GM19438 (cell line): Measurements from ENCODE around the gene EGLN3.
"Not testable (repeated sequence)": the region's sequence is repeated elsewhere in the genome, so short reads cannot be mapped to it uniquely, and the experiment has no call there.

Experiments
- ATAC-seq: cut with Tn5 transposase; IDR thresholded peaks from one replicate; pipeline ENCODE4 v1.9.1; 2021; ENCODE audit warnings: low read depth; ENCODE audit not compliant: unreplicated experiment

The EGLN3 gene

DNA sequence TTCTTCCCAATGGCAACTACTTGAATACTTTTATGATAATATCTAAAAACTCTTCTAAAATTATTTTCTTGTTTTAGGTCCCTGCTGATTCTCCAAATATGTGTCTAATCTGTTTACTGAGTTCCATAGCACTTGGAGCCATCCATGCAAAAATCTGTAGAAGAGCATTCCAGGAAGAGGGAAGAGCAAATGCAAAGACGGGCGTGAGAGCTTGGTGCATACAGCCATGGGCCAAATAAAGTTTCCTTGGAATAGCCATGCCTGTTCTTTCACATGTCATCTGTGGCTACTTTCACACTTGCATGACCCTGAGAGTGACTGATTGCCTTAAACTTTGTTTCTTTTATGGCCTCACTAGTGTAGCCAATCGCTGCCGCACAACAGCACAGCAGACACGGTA, 13.0 kb upstream of the EGLN3 start:
- no peak for ATAC-seq

DNA sequence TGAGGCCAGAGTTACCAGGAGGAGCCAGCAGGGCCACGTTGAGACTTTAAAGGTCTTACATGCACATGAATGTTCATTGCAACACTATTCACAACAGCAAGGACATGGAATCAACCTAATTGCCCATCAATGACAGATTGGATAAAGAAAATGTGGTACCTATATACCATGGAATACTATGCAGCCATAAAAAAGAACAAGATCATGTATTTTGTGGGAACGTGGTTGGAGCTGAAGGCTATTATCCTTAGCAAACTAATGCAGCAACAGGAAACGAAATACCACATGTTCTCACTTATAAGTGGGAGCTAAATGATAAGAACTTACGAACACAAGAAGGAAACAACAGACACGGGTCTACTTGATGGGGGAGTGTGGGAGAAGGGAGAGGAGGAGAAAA, 11.6 kb upstream of the EGLN3 start:
- ATAC-seq, result not testable (repeated sequence)

DNA sequence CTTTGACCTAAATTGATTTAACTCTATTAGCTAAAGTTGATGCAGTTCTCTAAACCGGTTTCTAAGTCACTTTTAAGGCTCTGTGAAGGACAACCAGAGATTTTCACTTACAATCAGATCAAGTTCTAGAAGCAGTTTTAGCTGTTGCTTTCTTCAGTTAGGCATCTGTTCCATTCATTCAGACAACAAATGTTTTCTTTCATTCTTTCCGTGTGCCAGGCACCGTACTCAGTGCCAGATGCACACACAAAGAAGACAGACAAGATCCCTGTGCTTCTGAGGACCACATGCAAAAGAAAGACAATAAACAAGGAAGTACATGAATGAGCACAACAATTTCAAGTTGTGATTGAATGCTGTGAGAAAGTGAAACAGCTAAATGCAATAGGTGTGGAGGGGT, 11.1 kb upstream of the EGLN3 start:
- ATAC-seq, result no peak

DNA sequence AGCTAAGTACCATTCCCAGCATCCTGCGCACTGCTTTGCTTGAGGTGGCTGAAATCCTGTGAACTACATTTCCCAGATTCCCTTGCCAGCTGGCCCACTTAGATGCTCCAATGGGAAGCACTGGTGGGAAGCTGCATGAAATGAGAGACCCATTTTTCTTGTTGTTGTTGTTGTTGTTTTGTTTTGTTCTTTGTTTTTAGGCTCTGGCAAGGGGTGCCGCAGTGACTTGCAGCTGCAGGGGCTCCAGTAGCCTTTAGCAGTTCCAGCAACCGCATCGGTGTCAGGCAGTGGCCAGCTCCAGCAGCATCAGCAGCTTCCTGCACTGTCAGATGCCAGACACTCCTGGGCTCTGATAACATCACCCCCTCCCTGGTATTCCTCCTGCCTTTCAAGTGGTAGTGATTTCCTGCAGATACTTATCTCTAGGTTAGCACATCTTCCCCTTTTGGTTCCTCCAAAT, 8.8 kb upstream of the EGLN3 start:
- ATAC-seq, result no peak

DNA sequence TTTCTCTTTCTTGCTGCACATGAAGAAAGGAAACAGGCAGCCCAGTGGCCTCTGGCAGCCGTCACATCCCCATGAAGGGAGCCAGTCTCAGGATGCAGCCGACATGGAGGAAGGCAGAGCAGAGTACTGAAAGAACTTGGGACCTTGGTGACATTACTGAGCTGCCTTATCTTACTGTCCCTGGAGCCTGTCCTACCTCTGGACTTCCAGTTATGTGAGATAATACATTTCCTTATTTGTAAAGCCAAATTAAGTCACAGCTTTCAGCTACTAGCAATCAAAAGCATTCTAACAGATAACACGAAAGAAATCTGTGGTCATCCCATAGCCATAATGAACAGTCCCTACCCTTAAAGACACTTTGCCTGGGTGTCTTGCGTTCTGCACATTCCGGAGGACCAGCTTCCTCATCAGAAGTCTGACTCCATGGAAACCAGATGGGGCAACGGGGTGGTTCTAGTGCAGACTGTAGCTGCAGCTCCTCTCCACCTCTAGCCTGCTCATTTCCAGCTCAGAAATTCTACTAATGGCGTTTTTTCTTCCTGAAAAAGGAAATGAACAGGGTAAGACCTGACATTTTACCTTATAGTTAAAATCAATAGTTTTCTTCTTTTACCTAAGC, 7.8 kb upstream of the EGLN3 start:
- ATAC-seq, result no peak

DNA sequence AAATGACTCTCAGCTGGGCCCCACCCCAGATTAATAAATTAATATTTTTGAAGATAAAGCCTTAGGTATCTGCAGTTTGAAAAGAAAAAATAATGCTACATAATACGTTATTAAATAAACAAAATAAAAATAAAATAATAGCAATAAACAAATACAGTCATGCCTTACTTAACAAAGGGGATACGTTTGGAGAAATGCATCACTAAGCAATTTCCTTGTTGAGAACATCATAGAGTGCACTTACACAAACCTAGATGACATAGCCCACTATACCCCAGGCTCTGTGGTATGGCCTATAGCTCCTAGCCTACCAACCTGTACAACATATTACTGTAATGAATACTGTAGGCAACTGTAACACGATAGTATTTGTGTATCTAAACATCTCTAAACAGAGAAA, 7.1 kb upstream of the EGLN3 start:
- no peak for ATAC-seq

DNA sequence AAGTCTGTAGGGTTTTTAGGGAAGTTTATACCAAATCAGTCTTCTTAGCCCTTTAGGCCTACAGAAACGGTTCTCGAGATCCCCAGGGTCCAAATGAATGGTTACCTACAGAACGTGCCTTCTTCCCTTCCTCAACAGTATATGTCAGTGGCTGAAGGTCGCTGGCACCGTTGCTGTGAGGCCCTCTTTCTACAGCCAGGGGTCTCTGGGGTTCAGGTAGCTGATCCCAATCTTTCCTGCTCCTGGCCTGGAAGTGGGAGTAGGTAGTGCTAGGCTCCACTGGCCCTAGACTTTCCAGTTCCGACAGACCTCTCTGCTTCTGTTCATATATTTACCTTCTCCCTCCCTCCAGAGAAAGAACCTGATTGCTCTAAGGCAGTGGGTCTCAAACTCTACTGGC, 6.4 kb upstream of the EGLN3 start:
- ATAC-seq, result no peak

DNA sequence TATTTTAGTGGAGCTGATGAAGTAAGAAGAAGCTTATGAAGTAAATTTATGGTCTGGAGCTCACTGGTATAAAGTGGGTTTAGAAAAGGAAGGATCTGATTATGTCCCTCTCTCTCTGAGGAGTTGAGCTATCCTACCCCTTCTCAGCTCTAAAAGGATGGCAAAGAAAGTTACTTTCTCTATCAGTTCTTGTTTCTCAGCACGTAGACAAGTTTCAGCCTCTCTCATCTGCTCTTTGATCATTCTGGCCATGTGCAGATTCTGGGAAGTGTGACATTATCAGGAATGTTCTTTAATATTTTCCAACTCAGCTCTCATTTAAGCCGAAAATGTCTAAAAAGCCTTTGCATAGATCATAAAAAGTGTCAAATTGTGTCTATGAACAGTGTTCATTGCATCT, 5.8 kb upstream of the EGLN3 start:
- peak; percentile 65 for ATAC-seq

DNA sequence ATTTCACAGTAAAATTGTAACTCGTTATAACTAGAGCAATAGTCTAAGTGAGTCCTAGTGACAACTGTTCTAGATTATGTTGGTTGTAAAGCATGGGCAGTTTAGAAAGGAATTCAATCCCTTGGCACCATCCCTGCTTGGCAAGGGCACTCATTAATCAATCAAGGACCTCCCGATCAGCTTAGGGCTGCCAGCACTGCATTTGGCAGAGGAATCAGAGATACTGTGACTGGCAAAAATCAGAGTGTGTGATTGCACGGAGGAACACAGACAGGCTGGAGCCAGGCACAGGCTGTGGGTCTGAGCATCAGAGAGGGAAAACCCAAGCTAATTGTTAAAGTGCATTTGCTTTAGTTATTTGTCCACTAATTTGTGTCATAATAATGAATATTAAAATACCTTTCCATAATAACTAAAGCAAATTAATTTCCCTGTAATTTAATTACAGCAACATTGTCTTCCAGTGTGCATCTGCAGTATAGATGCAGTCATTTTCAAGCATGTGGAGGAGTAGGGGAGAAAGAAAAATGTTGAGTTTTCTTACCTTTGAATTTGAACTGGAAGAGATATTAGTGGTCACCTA, 3.2 kb upstream of the EGLN3 start:
- ATAC-seq, result no peak

DNA sequence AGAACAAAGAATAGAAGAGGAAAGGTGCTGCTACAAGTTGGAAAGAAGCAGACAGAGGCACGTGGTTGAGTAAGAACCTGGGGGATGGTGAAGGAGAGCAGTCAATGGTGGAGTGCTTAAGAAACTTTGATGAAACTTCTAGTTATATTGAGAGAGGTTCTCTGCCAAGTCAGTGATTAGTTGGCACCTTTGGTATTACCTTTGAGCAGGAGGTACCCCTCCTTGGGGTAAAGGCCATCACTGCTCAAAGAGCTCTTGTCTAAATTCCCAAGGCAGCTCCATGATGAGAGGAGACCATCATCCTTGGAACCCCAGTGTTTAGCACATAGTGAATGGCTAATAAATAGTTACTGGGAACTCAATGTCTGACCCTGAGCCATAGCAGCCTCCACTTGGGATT, 1.7 kb upstream of the EGLN3 start:
- ATAC-seq, result no peak

DNA sequence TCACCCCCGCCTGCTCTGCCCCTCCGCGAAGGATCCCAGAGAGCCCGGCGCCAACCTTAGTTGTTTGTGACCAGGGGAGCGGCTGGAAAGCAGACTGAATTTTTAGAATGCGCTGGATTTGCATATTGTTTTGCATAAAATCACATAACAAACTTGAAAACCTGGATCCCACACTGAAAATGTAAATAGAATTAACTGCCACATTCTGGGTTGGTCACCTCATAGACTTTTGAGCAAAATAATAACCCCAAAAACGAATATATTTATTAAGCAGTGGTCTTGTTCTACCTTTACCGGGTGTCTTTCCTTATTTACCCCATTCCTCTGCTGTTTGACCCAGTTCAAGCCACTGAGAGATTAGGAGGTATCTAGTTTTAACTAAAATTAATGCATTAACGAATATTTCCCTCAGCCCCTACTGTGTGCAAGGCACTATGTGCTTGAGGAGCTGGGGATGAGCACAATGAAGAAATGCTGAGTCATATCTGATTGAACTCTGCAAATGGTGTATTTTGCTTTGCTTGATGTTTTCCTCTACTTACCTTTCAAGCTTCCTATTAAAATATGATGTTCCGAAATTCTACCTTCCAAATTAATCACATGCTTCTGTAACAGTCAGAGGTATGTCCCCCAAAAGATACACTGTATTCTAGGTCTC, 438 bp upstream of the EGLN3 start:
- ATAC-seq, result no peak

DNA sequence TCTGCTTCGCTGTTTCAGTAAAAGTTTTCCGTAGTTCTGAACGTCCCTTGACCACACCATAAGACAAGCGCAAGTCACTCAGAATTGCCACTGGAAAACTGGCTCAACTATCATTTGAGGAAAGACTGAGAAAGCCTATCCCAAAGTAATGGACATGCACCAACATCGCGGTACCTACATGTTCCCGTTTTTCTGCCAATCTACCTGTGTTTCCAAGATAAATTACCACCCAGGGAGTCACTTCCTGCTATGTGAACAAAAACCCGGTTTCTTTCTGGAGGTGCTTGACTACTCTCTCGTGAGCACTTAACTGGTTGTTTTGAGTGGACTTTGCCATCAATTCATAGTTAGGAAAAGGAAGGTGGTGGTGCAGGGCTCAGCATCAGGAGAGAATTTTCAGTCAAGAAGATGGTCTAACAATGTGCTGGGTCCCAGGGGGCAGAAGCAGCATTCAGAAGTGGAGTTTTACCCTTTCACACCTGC, 1.4 kb downstream of the EGLN3 start:
- no peak for ATAC-seq

DNA sequence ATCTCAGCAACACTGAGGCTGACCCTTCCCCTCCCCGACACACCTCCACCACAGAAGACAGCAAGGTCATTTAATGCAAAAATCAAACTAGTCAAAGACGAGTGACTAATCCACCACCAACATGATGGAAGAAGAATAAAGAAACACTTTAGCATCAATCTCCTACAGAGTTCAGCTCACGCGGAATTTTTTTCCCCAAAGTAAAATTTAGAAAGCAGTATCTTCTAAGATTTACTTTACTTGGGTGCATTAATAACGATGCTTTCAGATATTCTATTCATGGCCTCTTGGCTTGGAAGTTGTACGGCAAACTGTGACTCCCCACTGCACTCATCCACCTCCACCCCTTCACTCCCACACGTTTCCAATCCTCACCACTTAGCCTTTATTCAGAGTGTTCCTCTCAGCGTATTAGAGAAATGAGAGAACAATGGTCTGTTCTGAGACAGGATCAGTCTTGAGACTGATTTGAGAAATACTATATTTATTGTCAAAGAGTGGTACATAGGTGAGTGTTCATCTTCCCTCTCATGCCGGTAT, 1.9 kb downstream of the EGLN3 start:
- no peak for ATAC-seq

DNA sequence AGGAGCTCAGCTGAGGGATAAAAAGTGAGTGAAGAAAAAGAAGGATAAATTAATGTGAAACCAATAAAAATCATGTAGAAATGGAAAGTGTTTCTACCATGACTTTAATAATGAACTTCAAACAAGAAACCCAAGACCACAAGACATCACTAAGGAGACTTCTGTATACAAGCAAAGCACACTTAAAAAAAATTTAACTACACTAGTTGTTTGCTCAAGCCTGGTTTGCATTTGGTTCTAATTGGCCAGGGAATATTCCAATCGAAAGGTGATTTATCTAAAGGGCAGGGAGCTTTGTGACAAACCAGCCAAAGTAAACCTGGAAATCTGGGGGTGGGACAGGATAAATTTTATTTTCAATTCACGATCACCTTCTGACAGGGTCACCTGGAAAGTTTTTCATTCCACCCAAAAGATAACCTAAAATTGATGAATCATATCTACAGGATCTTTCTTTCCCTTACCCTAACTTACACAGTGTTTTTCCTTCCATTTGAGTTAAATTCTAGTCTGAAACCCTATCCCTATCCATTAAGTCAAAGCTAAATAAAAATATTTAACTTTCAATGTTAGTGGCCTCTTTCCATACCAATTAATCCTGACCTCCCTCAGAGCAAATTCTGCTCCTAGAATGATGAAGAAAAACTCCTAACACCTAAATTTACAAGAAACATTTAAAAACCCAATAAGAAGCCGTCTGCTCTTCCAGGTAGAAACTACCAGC, 2.6 kb downstream of the EGLN3 start:
- ATAC-seq, result no peak

DNA sequence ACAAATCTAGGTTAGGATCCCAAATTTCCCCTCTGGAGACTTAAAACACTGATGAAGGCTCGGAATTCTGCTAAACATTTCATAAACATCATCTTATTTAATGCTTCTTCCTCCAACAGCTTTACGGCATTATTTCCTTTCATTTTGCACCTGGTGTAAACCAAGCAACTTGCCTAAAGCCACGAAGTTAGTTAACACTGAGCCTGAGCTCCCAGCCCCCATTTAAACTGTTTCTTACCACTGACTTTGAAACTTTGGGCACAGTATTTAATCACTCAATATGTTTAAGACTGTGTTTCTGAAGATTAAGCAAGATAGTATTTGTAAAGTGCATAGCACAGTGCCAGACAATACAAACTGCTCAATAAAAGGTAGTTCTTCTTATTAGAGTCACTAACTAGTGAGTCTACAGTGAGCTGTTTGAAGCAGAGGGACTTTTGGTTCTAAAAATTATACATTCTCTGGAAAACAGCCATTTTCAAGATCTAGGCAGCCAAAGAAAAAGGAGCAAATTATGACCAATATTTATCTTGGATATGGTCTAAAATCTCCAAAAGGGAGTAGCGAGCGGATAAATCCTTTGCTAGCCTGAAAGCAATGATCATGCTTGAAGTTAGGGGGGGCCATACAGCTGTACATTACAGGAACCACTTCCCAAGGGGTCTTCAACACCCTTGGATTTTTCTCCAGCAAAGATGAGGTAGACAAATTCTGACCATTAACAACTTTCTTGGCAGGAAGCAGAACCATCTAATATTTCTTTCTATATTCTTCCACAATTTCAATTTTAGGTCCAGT, 4.0 kb downstream of the EGLN3 start:
- ATAC-seq, result no peak

DNA sequence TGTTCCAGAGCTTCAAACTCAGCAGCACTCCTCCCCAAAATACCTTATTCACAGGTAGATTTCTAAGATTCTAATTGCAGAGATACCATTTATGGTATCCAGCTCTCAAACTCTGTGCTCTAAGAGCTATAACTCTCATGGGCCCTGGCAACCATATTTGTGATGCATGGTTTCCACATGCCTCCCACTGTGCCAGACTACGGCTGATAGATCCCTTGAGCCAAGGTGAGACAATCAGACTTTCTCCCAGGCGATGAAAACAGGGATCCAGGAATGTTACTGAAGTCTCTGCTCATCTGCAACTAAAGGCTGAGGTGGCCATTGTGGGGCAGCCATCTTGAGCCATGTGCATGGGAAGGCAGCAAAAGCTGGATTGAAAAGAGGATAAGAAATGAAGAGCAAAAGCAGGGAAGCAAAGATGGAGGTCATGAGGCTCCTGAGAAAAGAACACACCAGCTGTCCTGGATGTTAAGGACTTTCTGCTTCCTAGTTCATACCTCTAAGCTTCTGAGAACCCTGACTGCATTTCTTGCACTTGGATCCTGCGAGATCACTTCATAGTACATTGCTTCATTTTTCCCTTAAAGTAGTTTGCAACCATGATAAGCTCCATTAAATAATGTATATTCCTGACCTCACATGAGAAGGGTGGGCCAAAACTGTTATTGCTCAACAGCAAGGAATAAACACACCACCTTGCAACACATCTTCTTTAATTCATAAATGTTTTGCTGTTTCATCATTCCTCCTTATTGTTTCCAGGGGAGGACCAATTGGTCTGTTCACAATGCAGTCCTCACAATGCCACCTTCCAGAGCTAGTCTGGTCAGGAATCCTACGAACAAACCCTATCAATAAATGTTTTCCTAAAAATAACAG, 5.4 kb downstream of the EGLN3 start:
- no peak for ATAC-seq

DNA sequence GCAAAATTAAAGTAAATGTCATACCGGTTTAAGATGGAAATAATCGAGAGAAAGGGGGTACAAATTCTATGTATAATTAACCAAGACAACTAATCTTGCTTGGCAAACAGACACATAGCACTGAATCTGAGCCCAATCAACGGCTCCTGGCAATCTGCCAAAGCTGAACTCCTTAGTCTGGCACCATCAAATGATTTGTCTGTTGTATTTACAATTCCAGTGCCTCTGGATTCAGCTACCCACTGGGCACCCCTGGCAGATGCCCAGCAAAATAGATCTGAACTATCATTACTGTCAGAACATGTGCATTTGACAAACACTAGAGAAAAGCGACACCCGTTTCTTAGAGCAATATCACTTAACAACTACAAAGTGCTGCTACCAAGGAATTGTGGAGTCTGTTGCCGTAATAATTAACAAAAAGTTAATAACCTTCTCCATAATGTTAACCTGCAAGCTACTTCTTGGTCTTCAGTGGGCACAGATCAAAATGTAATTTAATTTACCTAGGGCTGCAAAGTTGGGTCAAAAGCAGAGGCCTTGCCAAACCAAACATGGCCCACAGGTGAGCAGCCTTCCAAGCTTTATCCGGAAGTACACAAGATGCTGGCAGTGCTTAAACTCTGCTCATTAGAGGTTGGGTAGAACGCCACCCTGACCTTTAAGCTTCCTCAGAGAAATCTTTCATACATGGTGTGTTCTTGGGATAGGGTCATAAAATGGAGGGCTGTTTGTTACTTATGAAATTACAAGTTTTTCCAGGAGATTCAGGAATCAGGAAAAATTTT, 7.6 kb downstream of the EGLN3 start:
- ATAC-seq, result no peak

DNA sequence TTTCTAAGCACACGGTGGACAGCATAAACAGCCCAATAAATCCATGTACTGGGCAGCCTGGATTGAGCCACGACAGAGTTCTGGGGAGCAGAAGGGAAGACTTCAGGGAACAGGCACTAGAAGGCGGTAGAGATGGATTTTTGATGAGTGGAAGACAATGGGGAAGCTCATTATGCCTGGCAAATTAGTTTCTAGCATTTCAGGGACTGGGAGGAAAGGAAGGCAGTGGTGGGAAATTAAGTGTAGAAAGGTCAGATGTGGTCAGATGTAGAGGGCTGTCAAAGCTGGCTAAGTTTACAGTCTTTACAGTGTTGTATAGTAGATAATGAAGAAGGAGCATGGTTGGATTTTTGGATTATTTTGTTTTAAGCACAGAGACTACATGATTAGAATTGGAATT, 9.2 kb downstream of the EGLN3 start:
- no peak for ATAC-seq

DNA sequence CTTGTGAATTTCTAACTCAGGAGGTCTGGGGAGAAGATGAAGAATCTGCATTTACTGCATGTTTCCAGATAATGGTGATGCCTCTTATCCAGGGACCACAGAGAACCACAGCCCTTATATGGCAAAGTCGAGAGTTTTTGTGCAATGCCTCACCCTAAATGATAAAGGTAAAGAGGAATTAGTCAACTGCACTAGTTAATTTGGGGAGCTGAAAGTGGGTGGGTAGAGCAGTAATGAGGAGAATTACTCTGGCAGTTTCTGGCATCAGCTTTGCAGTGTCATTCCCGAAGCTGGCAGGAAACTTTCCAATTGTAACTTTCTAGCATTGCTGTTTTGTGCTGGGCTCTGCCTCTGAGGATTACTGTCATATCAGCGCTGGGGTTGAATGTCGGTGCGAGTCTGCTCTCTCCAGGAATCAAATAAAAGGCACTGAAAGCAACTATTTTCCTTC, 10.3 kb downstream of the EGLN3 start:
- ATAC-seq, result no peak
